ENCODE data around the gene RTN3. TPM values are rescaled to one million over a fixed set of nuclear protein-coding genes. Genes with fewer than 3 reads are reported as not detected.

RTN3 gene
- total and polyA plus RNA-seq, 2 donors (not counting 1 experiment from before 2014, with no cell fraction given): 10.1 to 24.9 TPM

- no peak overlapping the region for H3K27ac Mint-ChIP-seq
- Histone ChIP-seq H3K9ac (ENCODE audit: low read length) (no peak overlapping the region), H3K27ac (ENCODE audit: low read length in 2 of 2) (no peak overlapping the region), H3K4me1 (ENCODE audit: control insufficient read depth in 2 of 2, insufficient read depth in 2 of 2, low read length in 2 of 2) (no peaks in the 10 kb centered on the region), H3K36me3 (replicated peaks in 1 of 2; ENCODE audit: control extremely low read depth in 1 of 2, control insufficient read depth in 1 of 2, extremely low read depth in 1 of 2, insufficient read depth in 2 of 2, low read length in 1 of 2) (no peaks in the 10 kb centered on the region), H3K4me3 (ENCODE audit: control extremely low read depth in 1 of 5, extremely low read depth in 1 of 5, insufficient read depth in 1 of 5, low read depth in 2 of 5, low read length in 4 of 5) (no peak overlapping the region), H3K27me3 (replicated peaks in 1 of 4; ENCODE audit: control extremely low read depth in 1 of 4, control insufficient read depth in 3 of 4, insufficient read depth in 4 of 4, low read length in 3 of 4) (no peaks in the 10 kb centered on the region), H3K4me2 (replicated peaks; ENCODE audit: low read depth, low read length, poor library complexity, severe bottlenecking) (no peak overlapping the region), H3K79me2 (ENCODE audit: control insufficient read depth, insufficient read depth, low read length) (peaks cover 3% of the 10 kb centered on the region), H4K20me1 (ENCODE audit: control insufficient read depth, insufficient read depth, low read length, poor library complexity, severe bottlenecking) (no peaks in the 10 kb centered on the region), H2AFZ (ENCODE audit: insufficient read depth, low read depth, low read length, poor library complexity, severe bottlenecking) (no peak overlapping the region), H3K9me3 (ENCODE audit: control extremely low read depth in 1 of 3, control insufficient read depth in 2 of 3, insufficient read depth in 1 of 3, low read length in 2 of 3) (no peaks in the 10 kb centered on the region)
- ChIA-PET CTCF (interaction anchor here (0.5 to 1.8 kb wide), 3 partner anchors 25 to 159 kb away, joined by 3 to 5 read pairs (median 3); no protein-coding TSS in a partner anchor), POLR2A (no interaction called here)
- WGBS (ENCODE audit: insufficient coverage): no CpG with 5 or more reads among the region's 2 CpGs
- ATAC-seq (ENCODE audit: low read depth) (no peak), DNase-seq (no peak)
- TF ChIP-seq, protein P1, sequence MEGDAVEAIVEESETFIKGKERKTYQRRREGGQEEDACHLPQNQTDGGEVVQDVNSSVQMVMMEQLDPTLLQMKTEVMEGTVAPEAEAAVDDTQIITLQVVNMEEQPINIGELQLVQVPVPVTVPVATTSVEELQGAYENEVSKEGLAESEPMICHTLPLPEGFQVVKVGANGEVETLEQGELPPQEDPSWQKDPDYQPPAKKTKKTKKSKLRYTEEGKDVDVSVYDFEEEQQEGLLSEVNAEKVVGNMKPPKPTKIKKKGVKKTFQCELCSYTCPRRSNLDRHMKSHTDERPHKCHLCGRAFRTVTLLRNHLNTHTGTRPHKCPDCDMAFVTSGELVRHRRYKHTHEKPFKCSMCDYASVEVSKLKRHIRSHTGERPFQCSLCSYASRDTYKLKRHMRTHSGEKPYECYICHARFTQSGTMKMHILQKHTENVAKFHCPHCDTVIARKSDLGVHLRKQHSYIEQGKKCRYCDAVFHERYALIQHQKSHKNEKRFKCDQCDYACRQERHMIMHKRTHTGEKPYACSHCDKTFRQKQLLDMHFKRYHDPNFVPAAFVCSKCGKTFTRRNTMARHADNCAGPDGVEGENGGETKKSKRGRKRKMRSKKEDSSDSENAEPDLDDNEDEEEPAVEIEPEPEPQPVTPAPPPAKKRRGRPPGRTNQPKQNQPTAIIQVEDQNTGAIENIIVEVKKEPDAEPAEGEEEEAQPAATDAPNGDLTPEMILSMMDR (IDR thresholded peaks at IDR 0.05): no peak
- no peak for TF ChIP-seq EZH2 (IDR thresholded peaks at IDR 0.05; ENCODE audit: borderline replicate concordance, insufficient read depth, low read depth, low read length, poor library complexity, severe bottlenecking)
- no peak overlapping the region for H3K4me3 Mint-ChIP-seq
- no peaks in the 10 kb centered on the region for H3K4me1 Mint-ChIP-seq
- H3K27me3 Mint-ChIP-seq: no peaks in the 10 kb centered on the region
- no peaks in the 10 kb centered on the region for H3K9me3 Mint-ChIP-seq (ENCODE audit: insufficient read depth)
- intact Hi-C loops (cut with micrococcal nuclease): no loop called here
Observed at GRCh38 chr11:63713766-63714165, 32.5 kb downstream of the RTN3 start.

- no peak overlapping the region for H3K27ac ChIP-seq (ENCODE audit: low read length in 2 of 2)
- intact Hi-C loops (cut with micrococcal nuclease): no loop called here
- H3K4me1 Mint-ChIP-seq: no peaks in the 10 kb centered on the region
- H3K9ac ChIP-seq (ENCODE audit: low read length): no peak overlapping the region
- no peak overlapping the region for H3K4me2 ChIP-seq (replicated peaks; ENCODE audit: low read depth, low read length, poor library complexity, severe bottlenecking)
- POLR2A ChIA-PET: no interaction called here
- H3K27ac Mint-ChIP-seq: no peak overlapping the region
- no peaks in the 10 kb centered on the region for H3K27me3 ChIP-seq (replicated peaks in 1 of 4; ENCODE audit: control extremely low read depth in 1 of 4, control insufficient read depth in 3 of 4, insufficient read depth in 4 of 4, low read length in 3 of 4)
- no peaks in the 10 kb centered on the region for H3K4me1 ChIP-seq (ENCODE audit: control insufficient read depth in 2 of 2, insufficient read depth in 2 of 2, low read length in 2 of 2)
- no peaks in the 10 kb centered on the region for H3K36me3 ChIP-seq (replicated peaks in 1 of 2; ENCODE audit: control extremely low read depth in 1 of 2, control insufficient read depth in 1 of 2, extremely low read depth in 1 of 2, insufficient read depth in 2 of 2, low read length in 1 of 2)
- H4K20me1 ChIP-seq (ENCODE audit: control insufficient read depth, insufficient read depth, low read length, poor library complexity, severe bottlenecking): no peaks in the 10 kb centered on the region
- ATAC-seq (ENCODE audit: low read depth): no peak
- no peak for TF ChIP-seq EZH2 (IDR thresholded peaks at IDR 0.05; ENCODE audit: borderline replicate concordance, insufficient read depth, low read depth, low read length, poor library complexity, severe bottlenecking)
- no peak overlapping the region for H3K4me3 ChIP-seq (ENCODE audit: control extremely low read depth in 1 of 5, extremely low read depth in 1 of 5, insufficient read depth in 1 of 5, low read depth in 2 of 5, low read length in 4 of 5)
- no peaks in the 10 kb centered on the region for H3K27me3 Mint-ChIP-seq
- CTCF ChIA-PET: interaction anchor here (3.1 kb wide), 1 partner anchor 20 kb away, joined by 7 read pairs; no protein-coding TSS in a partner anchor
- no peaks in the 10 kb centered on the region for H3K9me3 ChIP-seq (ENCODE audit: control extremely low read depth in 1 of 3, control insufficient read depth in 2 of 3, insufficient read depth in 1 of 3, low read length in 2 of 3)
- H3K4me3 Mint-ChIP-seq: no peak overlapping the region
- H3K9me3 Mint-ChIP-seq (ENCODE audit: insufficient read depth): no peaks in the 10 kb centered on the region
- no peak overlapping the region for H2AFZ ChIP-seq (ENCODE audit: insufficient read depth, low read depth, low read length, poor library complexity, severe bottlenecking)
- peaks cover 3% of the 10 kb centered on the region for H3K79me2 ChIP-seq (ENCODE audit: control insufficient read depth, insufficient read depth, low read length)
- no peak for DNase-seq
Observed at GRCh38 chr11:63716046-63716445, 34.7 kb downstream of the RTN3 start.

Data from B cell (primary cell).